ENCODE data around the gene ZNF668. TPM values are rescaled to one million over a fixed set of nuclear protein-coding genes. Genes with fewer than 3 reads are reported as not detected.
A peak's percentile ranks its signal among the peaks of the same experiment; 100 is the strongest.

The ZNF668 gene
- total RNA-seq, 2 donors from 2014 or later, result 14.5 to 32.7 TPM

GRCh38 chr16:31085873-31086628 lies 12.0 kb upstream of the ZNF668 start:
- ATAC-seq (no peak), DNase-seq (ENCODE audit: low spot score in 2 of 2) (no peak)
- Mint-ChIP-seq H3K9me3 (no peaks in the 10 kb centered on the region), H3K36me3 (peaks cover 0 to 5% of the 10 kb centered on the region in 2 donors), H3K27ac (peak overlapping the region in 1 of 2 donors; percentile 54)

GRCh38 chr16:31085411-31085810 lies 11.4 kb upstream of the ZNF668 start:
- Mint-ChIP-seq H3K36me3 (peaks cover 0 to under 1% of the 10 kb centered on the region in 2 donors), H3K9me3 (no peaks in the 10 kb centered on the region), H3K27ac (peak overlapping the region in 1 of 2 donors; percentile 54)
- no peak for ATAC-seq
- no peak for DNase-seq (ENCODE audit: low spot score in 2 of 2)

GRCh38 chr16:31084584-31085302 lies 10.7 kb upstream of the ZNF668 start:
- ATAC-seq, result peak in 1 of 2 donors; percentile 8
- H3K36me3 Mint-ChIP-seq, result no peaks in the 10 kb centered on the region
- no peaks in the 10 kb centered on the region for H3K9me3 Mint-ChIP-seq
- no peak for DNase-seq (ENCODE audit: low spot score in 2 of 2)
- H3K27ac Mint-ChIP-seq, result peak overlapping the region in 1 of 2 donors; percentile 54

GRCh38 chr16:31083981-31084380 lies 9.9 kb upstream of the ZNF668 start:
- DNase-seq (ENCODE audit: low spot score in 2 of 2), result no peak
- no peak for ATAC-seq

GRCh38 chr16:31083556-31083955 lies 9.5 kb upstream of the ZNF668 start:
- H3K9me3 Mint-ChIP-seq, result no peaks in the 10 kb centered on the region
- no peak for DNase-seq (ENCODE audit: low spot score in 2 of 2)
- ATAC-seq, result no peak
- H3K27ac Mint-ChIP-seq, result no peak overlapping the region
- H3K36me3 Mint-ChIP-seq, result no peaks in the 10 kb centered on the region

More at GRCh38 chr16:31083981-31084380, 9.9 kb upstream of the ZNF668 start:
- Mint-ChIP-seq H3K36me3 (no peaks in the 10 kb centered on the region), H3K27ac (no peak overlapping the region), H3K9me3 (no peaks in the 10 kb centered on the region)

GRCh38 chr16:31083081-31083480 lies 9.0 kb upstream of the ZNF668 start:
- peaks cover 3% of the 10 kb centered on the region in 2 donors for H3K36me3 Mint-ChIP-seq
- H3K27ac Mint-ChIP-seq, result no peak overlapping the region
- no peak for ATAC-seq
- H3K9me3 Mint-ChIP-seq, result no peaks in the 10 kb centered on the region
- no peak for DNase-seq (ENCODE audit: low spot score in 2 of 2)

GRCh38 chr16:31082368-31083045 lies 8.5 kb upstream of the ZNF668 start:
- ATAC-seq, result no peak
- Mint-ChIP-seq H3K36me3 (peaks cover 6 to 8% of the 10 kb centered on the region in 2 donors), H3K27ac (peak overlapping the region in 1 of 2 donors; percentile 48)

GRCh38 chr16:31081428-31082351 lies 7.7 kb upstream of the ZNF668 start:
- no peak for ATAC-seq
- DNase-seq (ENCODE audit: low spot score in 2 of 2), result no peak
- peak overlapping the region; percentile 48 to 71 for H3K27ac Mint-ChIP-seq
- H3K36me3 Mint-ChIP-seq, result peaks cover 6 to 9% of the 10 kb centered on the region in 2 donors
- no peaks in the 10 kb centered on the region for H3K9me3 Mint-ChIP-seq

More at GRCh38 chr16:31082368-31083045, 8.5 kb upstream of the ZNF668 start:
- H3K9me3 Mint-ChIP-seq, result no peaks in the 10 kb centered on the region
- DNase-seq (ENCODE audit: low spot score in 2 of 2), result no peak

GRCh38 chr16:31080756-31081419 lies 6.8 kb upstream of the ZNF668 start:
- H3K9me3 Mint-ChIP-seq, result no peaks in the 10 kb centered on the region
- peak overlapping the region; percentile 44 to 71 for H3K27ac Mint-ChIP-seq
- ATAC-seq (no peak), DNase-seq (ENCODE audit: low spot score in 2 of 2) (no peak)
- H3K36me3 Mint-ChIP-seq, result peaks cover 6 to 9% of the 10 kb centered on the region in 2 donors

GRCh38 chr16:31080035-31080629 lies 6.1 kb upstream of the ZNF668 start:
- peak overlapping the region in 1 of 2 donors; percentile 71 for H3K27ac Mint-ChIP-seq
- ATAC-seq (no peak), DNase-seq (ENCODE audit: low spot score in 2 of 2) (no peak)
- peaks cover 6 to 11% of the 10 kb centered on the region in 2 donors for H3K36me3 Mint-ChIP-seq
- no peaks in the 10 kb centered on the region for H3K9me3 Mint-ChIP-seq

- peaks cover 13 to 18% of the 10 kb centered on the region in 2 donors for H3K36me3 Mint-ChIP-seq
- peak overlapping the region; percentile 71 to 84 for H3K27ac Mint-ChIP-seq
- DNase-seq (ENCODE audit: low spot score in 2 of 2), result no peak
- H3K9me3 Mint-ChIP-seq, result no peaks in the 10 kb centered on the region
- ATAC-seq, result no peak
These were observed 5.4 kb upstream of the ZNF668 start for GRCh38 chr16:31079342-31079944.

- Mint-ChIP-seq H3K9me3 (no peaks in the 10 kb centered on the region), H3K27ac (peak overlapping the region; percentile 71 to 84), H3K36me3 (peaks cover 15 to 20% of the 10 kb centered on the region in 2 donors)
- no peak for DNase-seq (ENCODE audit: low spot score in 2 of 2)
- ATAC-seq, result no peak
These were observed 4.7 kb upstream of the ZNF668 start for GRCh38 chr16:31078597-31079341.

GRCh38 chr16:31077592-31078396 lies 3.8 kb upstream of the ZNF668 start:
- peak overlapping the region; percentile 23 to 71 for H3K27ac Mint-ChIP-seq
- ATAC-seq, result no peak
- peaks cover 18 to 24% of the 10 kb centered on the region in 2 donors for H3K36me3 Mint-ChIP-seq
- DNase-seq (ENCODE audit: low spot score in 2 of 2), result no peak
- H3K9me3 Mint-ChIP-seq, result no peaks in the 10 kb centered on the region

- no peak for DNase-seq (ENCODE audit: low spot score in 2 of 2)
- no peak for ATAC-seq
- H3K9me3 Mint-ChIP-seq, result no peaks in the 10 kb centered on the region
- H3K27ac Mint-ChIP-seq, result no peak overlapping the region
- H3K36me3 Mint-ChIP-seq, result peaks cover 25 to 32% of the 10 kb centered on the region in 2 donors
These were observed 3.0 kb upstream of the ZNF668 start for GRCh38 chr16:31077024-31077423.

Measured in activated naive CD4-positive, alpha-beta T cell treated with anti-CD3 and anti-CD28 coated beads, Interleukin-2, amount 50 U/mL, for 72 hours (primary cell).